CD4-positive, alpha-beta T cell treated with Interleukin-4 for 4 hours (primary cell): ENCODE measurements around the gene OR52K2.
"Not testable (repeated sequence)": the region's sequence is repeated elsewhere in the genome, so short reads cannot be mapped to it uniquely, and the experiment has no call there.

Experiments
- DNase-seq: peaks from one replicate; pipeline ENCODE4 v3.0.0-alpha.2; 2020

The OR52K2 gene

GRCh38 chr11:4481240-4481582 is 32.1 kb downstream of the OR52K2 start:
- no peak for DNase-seq

- DNase-seq = no peak
Observed at GRCh38 chr11:4482445-4482844, 33.4 kb downstream of the OR52K2 start, which contains the start of gene OR52K1. TSS of gene OR52K1 (plus strand) at chr11:4482646. CDS start at chr11:4488901, 6,255 bp downstream.

- DNase-seq = no peak
Observed at GRCh38 chr11:4484310-4484709, 35.2 kb downstream of the OR52K2 start.

GRCh38 chr11:4491405-4491804 is 42.3 kb downstream of the OR52K2 start:
- DNase-seq = not testable (repeated sequence)

- DNase-seq = no peak
Observed at GRCh38 chr11:4491878-4492606, 42.9 kb downstream of the OR52K2 start.

GRCh38 chr11:4493480-4493818 is 44.4 kb downstream of the OR52K2 start:
- DNase-seq = no peak

GRCh38 chr11:4495487-4495886 is 46.4 kb downstream of the OR52K2 start:
- DNase-seq = no peak

GRCh38 chr11:4495986-4496385 is 46.9 kb downstream of the OR52K2 start:
- no peak for DNase-seq

GRCh38 chr11:4496557-4497248 is 47.6 kb downstream of the OR52K2 start:
- no peak for DNase-seq
